ENCODE data around the gene BARX2. TPM values are rescaled to one million over a fixed set of nuclear protein-coding genes. Genes with fewer than 3 reads are reported as not detected.

Gene BARX2
- total and polyA plus RNA-seq, 2 donors from 2014 or later, result 5.2 to 6.9 TPM

- intact Hi-C loops (cut with DNase I), result no loop called here
- Histone ChIP-seq H3K9ac (ENCODE audit: low read length in 3 of 3) (no peak overlapping the region), H3K9me3 (ENCODE audit: control insufficient read depth in 2 of 3, insufficient read depth in 1 of 3, low read length in 3 of 3) (no peaks in the 10 kb centered on the region), H3K27ac (ENCODE audit: low read depth in 2 of 2, low read length in 2 of 2) (no peak overlapping the region), H3K36me3 (ENCODE audit: control insufficient read depth in 2 of 3, insufficient read depth in 3 of 3, low read length in 3 of 3) (no peaks in the 10 kb centered on the region), H3K4me3 (ENCODE audit: low read length in 3 of 3) (no peak overlapping the region), H3K27me3 (ENCODE audit: control insufficient read depth, insufficient read depth, low read length) (no peaks in the 10 kb centered on the region), H3K4me1 (ENCODE audit: control insufficient read depth in 2 of 3, insufficient read depth in 2 of 3, low read depth in 1 of 3, low read length in 3 of 3) (no peaks in the 10 kb centered on the region)
- DNase-seq, result no peak
- TF ChIP-seq CTCF (IDR thresholded peaks at IDR 0.05; ENCODE audit: borderline replicate concordance, extremely low read depth, insufficient read depth), result no peak
- FAIRE-seq, result no peak
Measured at GRCh38 chr11:129484068-129484467, 108.4 kb downstream of the BARX2 start.

- Histone ChIP-seq H3K9ac (ENCODE audit: low read length in 3 of 3) (no peak overlapping the region), H3K4me1 (ENCODE audit: control insufficient read depth in 2 of 3, insufficient read depth in 2 of 3, low read depth in 1 of 3, low read length in 3 of 3) (no peaks in the 10 kb centered on the region), H3K4me3 (ENCODE audit: low read length in 3 of 3) (no peak overlapping the region), H3K9me3 (ENCODE audit: control insufficient read depth in 2 of 3, insufficient read depth in 1 of 3, low read length in 3 of 3) (no peaks in the 10 kb centered on the region), H3K27ac (ENCODE audit: low read depth in 2 of 2, low read length in 2 of 2) (no peak overlapping the region), H3K27me3 (ENCODE audit: control insufficient read depth, insufficient read depth, low read length) (no peaks in the 10 kb centered on the region), H3K36me3 (ENCODE audit: control insufficient read depth in 2 of 3, insufficient read depth in 3 of 3, low read length in 3 of 3) (no peaks in the 10 kb centered on the region)
- DNase-seq (no peak), FAIRE-seq (no peak)
- no peak for TF ChIP-seq CTCF (IDR thresholded peaks at IDR 0.05; ENCODE audit: borderline replicate concordance, extremely low read depth, insufficient read depth)
- intact Hi-C loops (cut with DNase I), result no loop called here
Measured at GRCh38 chr11:129489249-129489648, 113.6 kb downstream of the BARX2 start.

- no peaks in the 10 kb centered on the region for H3K4me1 ChIP-seq (ENCODE audit: control insufficient read depth in 2 of 3, insufficient read depth in 2 of 3, low read depth in 1 of 3, low read length in 3 of 3)
- H3K27ac ChIP-seq (ENCODE audit: low read depth in 2 of 2, low read length in 2 of 2), result no peak overlapping the region
- H3K36me3 ChIP-seq (ENCODE audit: control insufficient read depth in 2 of 3, insufficient read depth in 3 of 3, low read length in 3 of 3), result no peaks in the 10 kb centered on the region
- no peak for TF ChIP-seq CTCF (IDR thresholded peaks at IDR 0.05; ENCODE audit: borderline replicate concordance, extremely low read depth, insufficient read depth)
- H3K9ac ChIP-seq (ENCODE audit: low read length in 3 of 3), result no peak overlapping the region
- no peak overlapping the region for H3K4me3 ChIP-seq (ENCODE audit: low read length in 3 of 3)
- no peak for DNase-seq
- no peaks in the 10 kb centered on the region for H3K9me3 ChIP-seq (ENCODE audit: control insufficient read depth in 2 of 3, insufficient read depth in 1 of 3, low read length in 3 of 3)
- FAIRE-seq, result no peak
- no peaks in the 10 kb centered on the region for H3K27me3 ChIP-seq (ENCODE audit: control insufficient read depth, insufficient read depth, low read length)
- intact Hi-C loops (cut with DNase I), result no loop called here
Measured at GRCh38 chr11:129490004-129490403, 114.4 kb downstream of the BARX2 start.

GRCh38 chr11:129493746-129494145, 118.1 kb downstream of the BARX2 start:
- FAIRE-seq, result no peak
- Histone ChIP-seq H3K36me3 (ENCODE audit: control insufficient read depth in 2 of 3, insufficient read depth in 3 of 3, low read length in 3 of 3) (no peaks in the 10 kb centered on the region), H3K9ac (ENCODE audit: low read length in 3 of 3) (no peak overlapping the region), H3K4me3 (ENCODE audit: low read length in 3 of 3) (no peak overlapping the region), H3K27ac (ENCODE audit: low read depth in 2 of 2, low read length in 2 of 2) (no peak overlapping the region), H3K4me1 (ENCODE audit: control insufficient read depth in 2 of 3, insufficient read depth in 2 of 3, low read depth in 1 of 3, low read length in 3 of 3) (no peaks in the 10 kb centered on the region), H3K9me3 (ENCODE audit: control insufficient read depth in 2 of 3, insufficient read depth in 1 of 3, low read length in 3 of 3) (no peaks in the 10 kb centered on the region), H3K27me3 (ENCODE audit: control insufficient read depth, insufficient read depth, low read length) (no peaks in the 10 kb centered on the region)
- TF ChIP-seq CTCF (IDR thresholded peaks at IDR 0.05; ENCODE audit: borderline replicate concordance, extremely low read depth, insufficient read depth), result no peak
- DNase-seq, result no peak
- intact Hi-C loops (cut with DNase I), result no loop called here
